H54 (cell line): ENCODE measurements around the gene HIF1A.
A peak's percentile ranks its signal among the peaks of the same experiment; 100 is the strongest.
"Not testable (repeated sequence)": the region's sequence is repeated elsewhere in the genome, so short reads cannot be mapped to it uniquely, and the experiment has no call there.

Experiments used
- DNase-seq: peaks from one replicate; pipeline ENCODE4 v3.0.0; 2011; ENCODE audit warnings: low spot score, mixed read lengths; ENCODE audit not compliant: insufficient read length
- FAIRE-seq: peaks from 3 replicates; lab custom pipeline; 2011; peaks lifted over from hg19 to GRCh38; lab: Jason Lieb, UNC
- POLR2A ChIP-seq: IDR thresholded peaks from 2 replicates; pipeline ENCODE4 v1.6.1; 2011; ENCODE audit warnings: low read depth, mild to moderate bottlenecking, low read length

The HIF1A gene

GRCh38 chr14:61694039-61694438, 1.3 kb upstream of the HIF1A start:
- FAIRE-seq = no peak
- no peak for DNase-seq
- TF ChIP-seq POLR2A = no peak

- DNase-seq (peak; percentile 23), FAIRE-seq (no peak)
- TF ChIP-seq POLR2A = no peak
Observed at GRCh38 chr14:61695695-61696527, 598 bp downstream of the HIF1A start.

GRCh38 chr14:61696753-61697318, 1.5 kb downstream of the HIF1A start:
- FAIRE-seq (peak; percentile 62), DNase-seq (no peak)
- TF ChIP-seq POLR2A = no peak

GRCh38 chr14:61698206-61698980, 3.1 kb downstream of the HIF1A start:
- no peak for TF ChIP-seq POLR2A
- FAIRE-seq (peak; percentile 83), DNase-seq (no peak)

GRCh38 chr14:61699027-61699426, 3.7 kb downstream of the HIF1A start:
- FAIRE-seq (peak; percentile 87), DNase-seq (no peak)
- no peak for TF ChIP-seq POLR2A

- peak; percentile 52 for FAIRE-seq
- no peak for TF ChIP-seq POLR2A
- no peak for DNase-seq
Observed at GRCh38 chr14:61700104-61700886, 5.0 kb downstream of the HIF1A start.

- no peak for DNase-seq
- TF ChIP-seq POLR2A = no peak
Observed at GRCh38 chr14:61701946-61702345, 6.6 kb downstream of the HIF1A start.

GRCh38 chr14:61703342-61704129, 8.2 kb downstream of the HIF1A start:
- FAIRE-seq = peak; percentile 27
- no peak for TF ChIP-seq POLR2A
- no peak for DNase-seq

More at GRCh38 chr14:61701946-61702345, 6.6 kb downstream of the HIF1A start:
- FAIRE-seq = no peak

GRCh38 chr14:61704554-61704953, 9.2 kb downstream of the HIF1A start:
- no peak for TF ChIP-seq POLR2A
- FAIRE-seq (peak; percentile 91), DNase-seq (no peak)

GRCh38 chr14:61705017-61705416, 9.7 kb downstream of the HIF1A start:
- FAIRE-seq (peak; percentile 6), DNase-seq (no peak)
- TF ChIP-seq POLR2A = no peak

- peak; percentile 72 for FAIRE-seq
- no peak for DNase-seq
- TF ChIP-seq POLR2A = no peak
Observed at GRCh38 chr14:61706096-61706690, 10.9 kb downstream of the HIF1A start.

- not testable (repeated sequence) for DNase-seq, FAIRE-seq
Observed at GRCh38 chr14:61707774-61708173, 12.5 kb downstream of the HIF1A start.

- DNase-seq, FAIRE-seq: not testable (repeated sequence)
Observed at GRCh38 chr14:61708693-61709092, 13.4 kb downstream of the HIF1A start.
